ENCODE data around the gene TMPRSS13.

DNA sequence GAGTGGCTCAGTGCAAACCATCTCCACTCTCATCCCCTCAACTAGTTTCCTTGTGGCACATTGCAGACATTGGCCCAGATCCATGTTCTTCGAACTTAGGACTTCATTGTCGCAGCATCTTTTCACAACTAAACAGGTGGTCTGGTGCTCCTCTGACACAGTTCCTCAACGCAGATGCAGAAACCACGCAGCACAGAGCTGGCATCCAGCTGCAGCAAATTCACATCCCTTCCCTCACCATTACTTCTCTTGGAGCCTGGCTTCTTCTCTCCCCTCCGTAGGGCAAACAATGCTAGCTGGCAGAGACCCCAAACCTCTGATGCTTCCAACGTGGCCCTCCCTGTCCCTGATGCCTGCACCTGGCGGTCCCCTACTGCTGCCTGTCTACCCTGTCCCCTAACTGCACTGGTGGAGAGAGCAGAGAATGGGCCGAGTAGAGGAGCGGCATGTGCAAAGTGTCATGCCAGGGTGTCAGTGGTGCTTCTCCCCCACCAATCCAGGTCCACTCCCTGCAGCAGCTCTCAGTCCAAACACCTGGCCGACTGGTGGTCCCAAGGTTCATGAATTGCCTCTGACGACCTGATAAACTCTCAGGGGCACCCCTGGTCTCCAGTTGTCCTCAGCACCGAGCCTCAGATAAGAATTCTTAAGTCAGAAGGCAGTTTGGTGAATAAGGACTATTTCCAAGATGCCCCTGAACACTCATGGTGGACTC lies 18.1 kb downstream of the TMPRSS13 start:
- TF ChIP-seq, protein P1, sequence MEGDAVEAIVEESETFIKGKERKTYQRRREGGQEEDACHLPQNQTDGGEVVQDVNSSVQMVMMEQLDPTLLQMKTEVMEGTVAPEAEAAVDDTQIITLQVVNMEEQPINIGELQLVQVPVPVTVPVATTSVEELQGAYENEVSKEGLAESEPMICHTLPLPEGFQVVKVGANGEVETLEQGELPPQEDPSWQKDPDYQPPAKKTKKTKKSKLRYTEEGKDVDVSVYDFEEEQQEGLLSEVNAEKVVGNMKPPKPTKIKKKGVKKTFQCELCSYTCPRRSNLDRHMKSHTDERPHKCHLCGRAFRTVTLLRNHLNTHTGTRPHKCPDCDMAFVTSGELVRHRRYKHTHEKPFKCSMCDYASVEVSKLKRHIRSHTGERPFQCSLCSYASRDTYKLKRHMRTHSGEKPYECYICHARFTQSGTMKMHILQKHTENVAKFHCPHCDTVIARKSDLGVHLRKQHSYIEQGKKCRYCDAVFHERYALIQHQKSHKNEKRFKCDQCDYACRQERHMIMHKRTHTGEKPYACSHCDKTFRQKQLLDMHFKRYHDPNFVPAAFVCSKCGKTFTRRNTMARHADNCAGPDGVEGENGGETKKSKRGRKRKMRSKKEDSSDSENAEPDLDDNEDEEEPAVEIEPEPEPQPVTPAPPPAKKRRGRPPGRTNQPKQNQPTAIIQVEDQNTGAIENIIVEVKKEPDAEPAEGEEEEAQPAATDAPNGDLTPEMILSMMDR (IDR thresholded peaks at IDR 0.05): no peak
- TF ChIP-seq EP300 (IDR thresholded peaks at IDR 0.05): no peak
- no peak for TF ChIP-seq POLR2AphosphoS5 (IDR thresholded peaks at IDR 0.05)
